Keratinocyte (primary cell): ENCODE data around the gene RASA3. TPM values are rescaled to one million over a fixed set of nuclear protein-coding genes. Genes with fewer than 3 reads are reported as not detected.

Experiments used
- DNase-seq: peaks from one replicate; pipeline ENCODE4 v3.0.0-alpha.2; 2011; ENCODE audit warnings: low read depth, missing footprints, low spot score
- FAIRE-seq: peaks from 2 replicates; lab custom pipeline; 2011; peaks lifted over from hg19 to GRCh38; lab: Jason Lieb, UNC
- H2AFZ ChIP-seq: 2 replicates; pipeline ENCODE4 v1.6.0; 2012; ENCODE audit warnings: low read length, control low read depth, inconsistent platforms; ENCODE audit not compliant: control insufficient read depth
- H3K27ac ChIP-seq: 2 replicates; pipeline ENCODE4 v1.5.1; 2011; ENCODE audit warnings: low read length; ENCODE audit not compliant: control insufficient read depth, insufficient read depth
- H3K27me3 ChIP-seq: 3 replicates; pipeline ENCODE4 v1.6.0; 2011; ENCODE audit warnings: low read length; ENCODE audit not compliant: control insufficient read depth, insufficient read depth; ENCODE audit errors: extremely low read depth
- H3K36me3 ChIP-seq, 2 experiments: 2 replicates in 1 of 2; 3 replicates in 1 of 2; pipeline ENCODE4 v1.5.1; 2011; ENCODE audit warnings: low read length in 2 of 2, mild to moderate bottlenecking in 1 of 2; ENCODE audit not compliant: control insufficient read depth in 2 of 2, insufficient read depth in 2 of 2; ENCODE audit errors: extremely low read depth in 1 of 2
- H3K4me1 ChIP-seq: 3 replicates; pipeline ENCODE4 v1.5.1; 2011; ENCODE audit warnings: low read length; ENCODE audit not compliant: control insufficient read depth, insufficient read depth; ENCODE audit errors: extremely low read depth
- H3K4me2 ChIP-seq: 3 replicates; pipeline ENCODE4 v1.6.0; 2011; ENCODE audit warnings: low read depth, low read length; ENCODE audit not compliant: control insufficient read depth, insufficient read depth; ENCODE audit errors: extremely low read depth
- H3K4me3 ChIP-seq, 3 experiments: fragments of 200-600 bp in 1 of 3; sonication (generic) in 1 of 3; 2 replicates in 2 of 3; 3 replicates in 1 of 3; pipeline ENCODE4 v1.5.1; 2011 to 2016; ENCODE audit warnings: low read length in 3 of 3, mild to moderate bottlenecking in 3 of 3, control low read depth in 2 of 3, inconsistent platforms in 1 of 3, low read depth in 1 of 3, mixed read lengths in 1 of 3, mixed run types in 1 of 3, moderate library complexity in 1 of 3; ENCODE audit not compliant: control insufficient read depth in 2 of 3, insufficient read depth in 2 of 3; ENCODE audit errors: extremely low read depth in 1 of 3
- H3K79me2 ChIP-seq: 2 replicates; pipeline ENCODE4 v1.6.0; 2012; ENCODE audit warnings: low read length; ENCODE audit not compliant: control insufficient read depth, insufficient read depth
- H3K9ac ChIP-seq: 3 replicates; pipeline ENCODE4 v1.6.0; 2011; ENCODE audit warnings: low read length; ENCODE audit not compliant: control insufficient read depth, insufficient read depth; ENCODE audit errors: extremely low read depth
- H3K9me1 ChIP-seq: 3 replicates; pipeline ENCODE4 v1.6.0; 2011; ENCODE audit warnings: low read length; ENCODE audit not compliant: control insufficient read depth, insufficient read depth; ENCODE audit errors: extremely low read depth
- H3K9me3 ChIP-seq: 2 replicates; pipeline ENCODE4 v1.5.1; 2012; ENCODE audit warnings: low read depth, low read length; ENCODE audit not compliant: control insufficient read depth
- H4K20me1 ChIP-seq: 3 replicates; pipeline ENCODE4 v1.6.0; 2011; ENCODE audit warnings: low read length; ENCODE audit not compliant: control insufficient read depth, insufficient read depth; ENCODE audit errors: extremely low read depth
- CTCF ChIP-seq, 3 experiments: IDR thresholded peaks in 1 of 3; conservative IDR thresholded peaks in 1 of 3; optimal IDR thresholded peaks in 1 of 3; 2 replicates in 2 of 3; 3 replicates in 1 of 3; pipeline versions ENCODE3 to v1.5.1; 2011; ENCODE audit warnings: low read length in 3 of 3, mild to moderate bottlenecking in 3 of 3, moderate library complexity in 2 of 3, control low read depth in 1 of 3, inconsistent platforms in 1 of 3; ENCODE audit not compliant: insufficient read depth in 2 of 3; ENCODE audit errors: extremely low read depth in 1 of 3
- EZH2 ChIP-seq: IDR thresholded peaks from one replicate; pipeline ENCODE4 v1.6.1; 2012; ENCODE audit warnings: inconsistent platforms, mild to moderate bottlenecking, low read length, moderate library complexity
- dilution Hi-C: fragments of 300-500 bp; cut with MboI; formaldehyde crosslinking; loops from one replicate; pipeline ENCODE4 v1.7.0; 2020; ENCODE audit warnings: low sequenced_read_pairs; ENCODE audit not compliant: extremely low pct_ligation_motif_present
- polyA plus RNA-seq, 5 experiments: library from polyadenylated mRNA; depleted of rRNA in 3 of 5; stranded (reverse) in 3 of 5; stranded (forward) in 1 of 5; unstranded in 1 of 5; fragments of >200 nt; gene quantifications; 1 replicate in 1 of 5; 2 replicates in 3 of 5; 3 replicates in 1 of 5; pipeline versions ENCODE4 v1.2.1 to v1.2.3, GENCODE V29; 2011 to 2012; ENCODE audit warnings: missing spikeins in 2 of 5, low read depth in 1 of 5, low replicate concordance in 1 of 5

The RASA3 gene
- polyA plus RNA-seq, 1 donor (not counting 4 experiments of a cell fraction or from before 2014, with no cell fraction given) = 4.1 TPM

GRCh38 chr13:114067886-114068651 lies 64.4 kb downstream of the RASA3 start:
- no peaks in the 10 kb centered on the region for H3K36me3 ChIP-seq
- H3K4me2 ChIP-seq = no peak overlapping the region
- no peak overlapping the region for H3K9ac ChIP-seq
- no peaks in the 10 kb centered on the region for H4K20me1 ChIP-seq
- H3K27me3 ChIP-seq = no peaks in the 10 kb centered on the region
- H2AFZ ChIP-seq = no peak overlapping the region
- DNase-seq = no peak
- H3K4me1 ChIP-seq = peaks cover 27% of the 10 kb centered on the region
- H3K27ac ChIP-seq = no peak overlapping the region
- H3K9me1 ChIP-seq = no peaks in the 10 kb centered on the region
- dilution Hi-C loops = no loop called here
- TF ChIP-seq EZH2 (no peak), CTCF (optimal IDR thresholded peaks at IDR 0.05 in 1 of 3, IDR thresholded peaks at IDR 0.05 in 1 of 3, conservative IDR thresholded peaks at IDR 0.05 in 1 of 3; ENCODE audit: extremely low read depth in 1 of 3, insufficient read depth in 2 of 3, low read length in 3 of 3) (no peak)
- H3K79me2 ChIP-seq = no peaks in the 10 kb centered on the region
- FAIRE-seq = no peak
- no peaks in the 10 kb centered on the region for H3K9me3 ChIP-seq
- no peak overlapping the region for H3K4me3 ChIP-seq

GRCh38 chr13:114067381-114067885 lies 65.0 kb downstream of the RASA3 start:
- Histone ChIP-seq H3K9ac (no peak overlapping the region), H3K27ac (no peak overlapping the region), H3K4me3 (no peak overlapping the region), H3K27me3 (no peaks in the 10 kb centered on the region), H3K9me1 (no peaks in the 10 kb centered on the region), H3K4me2 (no peak overlapping the region), H3K9me3 (no peaks in the 10 kb centered on the region), H3K79me2 (peaks cover 3% of the 10 kb centered on the region), H3K4me1 (peaks cover 27% of the 10 kb centered on the region), H4K20me1 (no peaks in the 10 kb centered on the region), H2AFZ (no peak overlapping the region), H3K36me3 (no peaks in the 10 kb centered on the region)
- FAIRE-seq = peak; percentile 13
- dilution Hi-C loops = no loop called here
- TF ChIP-seq EZH2 = no peak
- TF ChIP-seq CTCF (optimal IDR thresholded peaks at IDR 0.05 in 1 of 3, IDR thresholded peaks at IDR 0.05 in 1 of 3, conservative IDR thresholded peaks at IDR 0.05 in 1 of 3; ENCODE audit: extremely low read depth in 1 of 3, insufficient read depth in 2 of 3, low read length in 3 of 3) = no peak
- DNase-seq = no peak
